ENCODE results near the gene AOX1.

DNA sequence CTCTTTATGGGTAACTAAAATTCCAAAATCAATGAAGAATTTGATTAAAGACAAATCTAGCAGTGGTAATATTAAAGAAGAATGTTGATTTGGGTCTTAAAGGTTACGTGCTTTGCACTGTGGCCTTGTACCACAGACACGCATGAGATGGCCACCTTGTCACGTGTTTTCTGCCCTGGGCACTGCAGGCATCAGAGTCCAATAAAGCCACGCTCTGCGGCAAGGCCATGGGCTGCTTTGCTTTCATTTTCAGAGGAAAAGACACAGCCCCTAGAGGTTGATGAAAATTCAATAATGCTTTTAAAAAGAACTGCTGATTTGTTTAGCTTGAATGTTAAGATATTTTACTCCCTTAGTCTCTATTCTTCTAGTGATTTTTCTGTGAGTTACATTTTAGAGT, 30.4 kb downstream of the AOX1 start:
- TF ChIP-seq, protein P1, sequence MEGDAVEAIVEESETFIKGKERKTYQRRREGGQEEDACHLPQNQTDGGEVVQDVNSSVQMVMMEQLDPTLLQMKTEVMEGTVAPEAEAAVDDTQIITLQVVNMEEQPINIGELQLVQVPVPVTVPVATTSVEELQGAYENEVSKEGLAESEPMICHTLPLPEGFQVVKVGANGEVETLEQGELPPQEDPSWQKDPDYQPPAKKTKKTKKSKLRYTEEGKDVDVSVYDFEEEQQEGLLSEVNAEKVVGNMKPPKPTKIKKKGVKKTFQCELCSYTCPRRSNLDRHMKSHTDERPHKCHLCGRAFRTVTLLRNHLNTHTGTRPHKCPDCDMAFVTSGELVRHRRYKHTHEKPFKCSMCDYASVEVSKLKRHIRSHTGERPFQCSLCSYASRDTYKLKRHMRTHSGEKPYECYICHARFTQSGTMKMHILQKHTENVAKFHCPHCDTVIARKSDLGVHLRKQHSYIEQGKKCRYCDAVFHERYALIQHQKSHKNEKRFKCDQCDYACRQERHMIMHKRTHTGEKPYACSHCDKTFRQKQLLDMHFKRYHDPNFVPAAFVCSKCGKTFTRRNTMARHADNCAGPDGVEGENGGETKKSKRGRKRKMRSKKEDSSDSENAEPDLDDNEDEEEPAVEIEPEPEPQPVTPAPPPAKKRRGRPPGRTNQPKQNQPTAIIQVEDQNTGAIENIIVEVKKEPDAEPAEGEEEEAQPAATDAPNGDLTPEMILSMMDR (IDR thresholded peaks at IDR 0.05; ENCODE audit: low read depth, low read length), result no peak
- TF ChIP-seq, protein P2, sequence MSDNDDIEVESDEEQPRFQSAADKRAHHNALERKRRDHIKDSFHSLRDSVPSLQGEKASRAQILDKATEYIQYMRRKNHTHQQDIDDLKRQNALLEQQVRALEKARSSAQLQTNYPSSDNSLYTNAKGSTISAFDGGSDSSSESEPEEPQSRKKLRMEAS (IDR thresholded peaks at IDR 0.05; ENCODE audit: low read depth, low read length), result peak; percentile 94
- peak; percentile 77 for TF ChIP-seq MYC (IDR thresholded peaks at IDR 0.05; ENCODE audit: low read depth, low read length)
